IPS-18c (cell line): ENCODE data around the gene FNDC8.
"Not testable (repeated sequence)": the region's sequence is repeated elsewhere in the genome, so short reads cannot be mapped to it uniquely, and the experiment has no call there.

Experiments used
- H3K4me3 ChIP-seq: 2 replicates; pipeline ENCODE4 v1.7.0; 2013; ENCODE audit warnings: low read depth, mild to moderate bottlenecking, low read length, moderate library complexity; ENCODE audit not compliant: insufficient read depth
- H3K9me3 ChIP-seq: one replicate; pipeline ENCODE4 v1.6.1; 2013; ENCODE audit warnings: mild to moderate bottlenecking, low read length, moderate library complexity; ENCODE audit not compliant: control insufficient read depth, insufficient read depth

Gene FNDC8

DNA sequence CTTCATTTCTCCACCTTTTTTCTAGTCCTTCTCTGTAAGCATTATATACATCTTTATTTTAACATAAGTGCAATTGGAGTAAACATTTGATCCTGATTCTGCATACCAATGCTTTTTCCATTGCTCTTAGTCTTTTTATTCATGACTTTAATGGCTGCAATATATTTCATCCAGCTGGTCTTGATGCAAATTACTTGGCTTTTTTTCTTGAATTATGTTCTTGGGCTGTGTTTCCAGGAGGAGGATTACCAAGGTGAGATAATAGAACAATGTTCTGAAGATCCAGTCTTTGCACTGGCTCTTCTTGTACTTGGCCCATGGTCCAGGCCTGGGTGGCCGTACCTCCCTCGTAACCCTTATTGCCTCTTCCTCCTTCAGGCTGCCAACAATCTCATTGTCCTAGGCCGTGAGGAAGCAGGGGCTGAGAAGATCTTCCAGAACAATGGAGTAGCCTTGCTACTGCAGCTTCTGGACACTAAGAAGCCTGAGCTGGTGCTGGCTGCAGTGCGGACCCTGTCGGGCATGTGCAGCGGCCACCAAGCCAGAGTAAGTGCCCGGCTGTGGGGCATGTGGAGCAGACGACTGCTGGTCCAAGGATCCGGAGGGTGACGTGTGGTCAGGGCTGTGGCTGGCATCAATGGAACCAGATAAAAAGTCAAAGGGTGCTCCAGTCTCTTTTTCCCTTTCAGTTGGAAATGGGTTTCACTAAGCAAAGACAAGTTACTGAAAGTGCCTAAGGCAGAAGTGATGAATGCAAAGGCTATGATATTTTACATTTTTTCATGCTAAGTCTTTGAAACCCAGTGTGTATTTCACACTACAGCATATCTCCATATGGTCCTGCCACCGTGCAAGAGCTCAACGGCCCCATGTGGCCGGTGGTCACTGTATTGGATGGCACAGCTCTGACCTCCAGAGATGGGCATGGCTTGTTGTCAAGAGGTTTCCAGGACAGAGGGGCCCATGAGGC is 33.1 kb downstream of the FNDC8 start:
- no peak overlapping the region for H3K4me3 ChIP-seq
- no peaks in the 10 kb centered on the region for H3K9me3 ChIP-seq

DNA sequence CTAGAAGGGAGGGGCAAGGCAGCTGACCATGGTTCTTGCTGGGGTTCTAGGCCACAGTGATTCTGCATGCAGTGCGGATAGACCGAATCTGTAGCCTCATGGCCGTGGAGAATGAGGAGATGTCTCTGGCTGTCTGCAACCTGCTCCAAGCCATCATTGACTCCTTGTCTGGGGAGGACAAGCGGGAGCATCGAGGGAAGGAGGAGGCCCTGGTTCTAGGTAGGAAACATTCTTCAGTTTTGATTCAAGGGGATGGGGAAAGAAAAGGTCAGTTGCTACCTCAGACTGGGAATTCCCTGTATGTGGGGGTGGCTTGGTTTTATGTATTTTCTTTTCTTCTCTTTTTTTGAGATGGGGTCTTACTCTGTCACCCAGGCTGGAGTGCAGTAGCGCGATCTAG is 33.8 kb downstream of the FNDC8 start:
- H3K4me3 ChIP-seq: no peak overlapping the region
- H3K9me3 ChIP-seq: no peaks in the 10 kb centered on the region

DNA sequence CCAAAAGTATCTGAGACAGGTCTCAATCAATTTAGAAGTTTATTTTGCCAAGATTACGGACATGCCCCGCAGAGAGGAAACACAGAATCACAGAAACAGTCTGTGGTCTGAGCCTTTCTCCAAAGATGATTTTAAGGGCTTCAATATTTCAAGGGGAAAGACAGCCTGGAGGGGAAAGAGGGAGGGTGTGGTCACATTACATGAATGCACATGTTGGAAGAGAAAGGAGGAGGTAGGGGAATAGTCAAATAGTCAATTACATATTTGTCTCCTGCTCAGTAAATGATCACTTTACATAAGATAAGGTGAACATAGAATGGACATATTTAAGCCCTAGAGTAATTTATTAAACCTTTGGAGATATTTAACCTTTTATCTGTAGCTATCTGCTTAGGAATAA is 38.5 kb downstream of the FNDC8 start:
- Histone ChIP-seq H3K9me3 (no peaks in the 10 kb centered on the region), H3K4me3 (no peak overlapping the region)

- no peaks in the 10 kb centered on the region for H3K9me3 ChIP-seq
- H3K4me3 ChIP-seq: no peak overlapping the region
Measured at GRCh38 chr17:35160354-35161201, 39.2 kb downstream of the FNDC8 start.

DNA sequence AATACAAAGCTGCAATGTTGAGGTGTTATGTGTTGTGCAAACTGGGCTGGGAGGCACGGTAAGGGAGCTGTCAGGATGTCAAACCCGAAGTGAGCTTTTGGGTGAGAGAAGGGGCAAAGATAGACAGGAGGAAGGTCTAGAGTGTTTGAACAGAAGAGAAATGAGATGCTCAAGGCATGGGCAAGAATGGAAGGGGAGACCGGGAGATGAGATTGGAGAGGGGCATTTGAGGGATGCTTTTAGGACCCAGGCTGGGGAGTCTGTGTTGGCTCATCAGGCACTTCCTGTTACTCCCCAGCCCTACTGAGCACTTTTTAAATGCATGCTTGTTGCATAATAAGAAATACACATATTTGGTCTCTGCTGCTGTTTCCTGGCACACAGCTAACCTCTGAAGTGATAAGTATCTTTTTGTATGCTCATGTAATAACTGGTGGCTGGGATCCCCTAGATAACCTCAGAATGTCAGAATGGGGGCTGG is 39.9 kb downstream of the FNDC8 start:
- Histone ChIP-seq H3K9me3 (no peaks in the 10 kb centered on the region), H3K4me3 (no peak overlapping the region)

DNA sequence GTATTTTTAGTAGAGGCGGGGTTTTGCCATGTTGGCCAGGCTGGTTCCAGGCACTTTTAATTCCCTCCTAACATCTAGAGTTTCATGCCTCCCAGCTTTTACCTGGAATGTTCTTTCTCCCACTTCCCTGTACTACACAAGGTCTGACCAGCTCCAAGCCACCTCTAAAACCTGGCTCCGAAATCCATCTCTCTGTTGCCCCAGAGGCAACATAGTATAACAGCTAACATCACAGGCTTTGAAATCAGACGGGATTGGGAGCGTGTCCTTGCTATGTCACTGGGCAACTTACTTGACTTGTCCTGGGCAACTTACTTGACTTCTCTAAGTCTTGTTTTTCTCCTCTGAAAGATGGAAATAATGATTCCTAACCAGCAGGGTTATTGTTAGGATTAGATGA is 41.3 kb downstream of the FNDC8 start:
- H3K9me3 ChIP-seq: no peaks in the 10 kb centered on the region
- H3K4me3 ChIP-seq: no peak overlapping the region

- Histone ChIP-seq H3K9me3 (no peaks in the 10 kb centered on the region), H3K4me3 (no peak overlapping the region)
Measured at GRCh38 chr17:35163886-35164285, 42.5 kb downstream of the FNDC8 start.

DNA sequence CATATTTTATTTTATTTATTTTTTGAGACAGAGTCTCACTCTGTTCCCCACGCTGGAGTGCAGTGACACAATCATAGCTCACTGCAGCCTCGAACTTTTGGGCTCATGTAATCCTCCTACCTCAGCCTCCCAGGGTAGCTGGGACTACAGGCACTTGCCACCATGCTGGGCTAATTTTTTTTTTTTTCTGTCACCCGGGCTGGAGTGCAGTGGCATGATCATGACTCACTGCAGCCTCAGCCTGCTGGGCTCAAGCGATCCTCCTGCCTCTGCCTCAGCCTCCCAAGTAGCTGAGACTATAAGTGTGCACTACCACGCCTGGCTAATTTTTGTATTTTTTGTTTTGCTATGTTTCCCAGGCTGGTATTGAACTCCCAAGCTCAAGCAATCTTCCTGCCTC is 43.3 kb downstream of the FNDC8 start:
- H3K9me3 ChIP-seq: no peaks in the 10 kb centered on the region
- H3K4me3 ChIP-seq: no peak overlapping the region

DNA sequence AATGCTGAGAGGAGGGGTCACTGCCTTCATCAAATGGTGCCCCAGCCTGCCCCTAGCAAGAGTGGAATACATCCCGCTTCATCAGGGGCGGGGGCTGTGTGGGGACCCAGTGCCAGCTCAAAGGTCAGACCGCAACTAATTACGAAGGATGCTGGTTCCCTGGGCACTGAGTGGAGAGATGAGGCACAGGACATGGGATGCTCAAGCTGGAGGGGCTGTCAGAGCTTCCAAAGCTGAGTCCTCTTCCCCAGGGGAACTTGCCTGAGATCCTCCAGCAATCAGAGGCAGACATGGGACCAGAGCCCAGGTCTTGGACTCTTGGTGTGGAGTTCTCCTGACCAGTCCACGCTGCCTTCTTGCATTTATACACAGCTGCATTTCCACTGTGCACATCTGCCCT is 45.1 kb downstream of the FNDC8 start:
- H3K9me3 ChIP-seq: no peaks in the 10 kb centered on the region
- no peak overlapping the region for H3K4me3 ChIP-seq

DNA sequence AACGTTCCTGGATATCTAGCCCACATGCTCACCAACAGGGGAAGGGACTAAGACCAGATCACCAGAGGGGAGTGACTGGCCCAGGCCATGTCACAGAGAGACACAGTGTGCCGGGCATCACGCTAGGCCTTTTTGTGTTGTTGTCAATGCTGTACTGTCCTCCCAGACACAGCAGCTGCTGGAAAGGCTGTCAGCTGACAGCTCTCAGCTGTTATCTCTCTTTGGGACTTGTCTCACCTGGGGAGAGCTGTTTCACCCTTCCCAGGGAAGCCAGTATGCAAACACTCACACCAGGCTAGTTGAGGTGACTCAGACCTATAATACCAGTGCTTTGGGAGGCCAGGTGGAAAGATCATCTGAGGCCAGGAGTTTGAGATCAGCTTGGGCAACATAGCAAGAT is 45.6 kb downstream of the FNDC8 start:
- no peaks in the 10 kb centered on the region for H3K9me3 ChIP-seq
- H3K4me3 ChIP-seq: no peak overlapping the region

DNA sequence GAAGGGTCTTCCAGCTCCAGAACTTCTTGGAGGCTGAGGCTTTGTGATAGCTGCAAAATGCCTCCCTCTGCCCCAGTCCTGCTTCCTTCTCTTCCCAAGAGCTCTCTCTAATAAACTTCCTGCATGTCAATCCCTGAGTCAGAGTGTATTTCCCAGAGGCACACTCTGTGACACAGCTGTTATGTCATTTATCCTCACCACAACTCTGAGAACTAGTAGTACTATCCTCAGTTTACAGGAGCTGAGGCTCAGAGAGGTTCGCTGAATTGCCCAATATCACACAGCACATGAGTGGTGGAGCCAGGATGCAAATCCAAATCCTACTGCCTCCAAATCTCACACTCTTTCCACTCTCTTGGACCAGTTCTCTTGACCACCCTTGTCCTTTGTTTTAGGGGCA is 46.3 kb downstream of the FNDC8 start:
- Histone ChIP-seq H3K4me3 (no peak overlapping the region), H3K9me3 (no peaks in the 10 kb centered on the region)

DNA sequence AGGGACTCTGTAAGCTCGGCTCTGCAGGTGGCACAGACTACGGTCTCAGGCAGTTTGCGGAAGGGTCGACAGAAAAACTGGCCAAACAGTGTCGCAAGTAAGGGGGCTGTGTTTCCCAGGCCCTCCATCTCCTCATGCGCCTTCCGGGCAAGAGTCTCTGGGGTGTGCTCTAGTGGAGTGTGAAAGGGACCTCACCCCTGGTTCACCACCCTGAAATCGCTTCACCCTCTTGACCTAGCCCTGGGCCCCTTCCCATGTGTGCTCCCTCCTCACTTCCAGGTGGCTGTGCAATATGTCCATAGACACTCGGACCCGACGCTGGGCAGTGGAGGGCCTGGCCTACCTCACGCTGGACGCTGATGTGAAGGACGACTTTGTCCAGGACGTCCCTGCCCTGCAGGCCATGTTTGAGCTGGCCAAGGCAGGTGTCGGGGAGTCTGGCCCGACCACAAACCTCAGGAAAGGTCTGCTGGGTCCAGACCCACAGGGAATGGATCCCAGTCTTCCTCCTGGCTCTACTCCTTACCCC is 48.5 kb downstream of the FNDC8 start:
- Histone ChIP-seq H3K4me3 (no peak overlapping the region), H3K9me3 (no peaks in the 10 kb centered on the region)

GRCh38 chr17:35170968-35171771 is 49.8 kb downstream of the FNDC8 start:
- no peak overlapping the region for H3K4me3 ChIP-seq
- H3K9me3 ChIP-seq: no peaks in the 10 kb centered on the region

DNA sequence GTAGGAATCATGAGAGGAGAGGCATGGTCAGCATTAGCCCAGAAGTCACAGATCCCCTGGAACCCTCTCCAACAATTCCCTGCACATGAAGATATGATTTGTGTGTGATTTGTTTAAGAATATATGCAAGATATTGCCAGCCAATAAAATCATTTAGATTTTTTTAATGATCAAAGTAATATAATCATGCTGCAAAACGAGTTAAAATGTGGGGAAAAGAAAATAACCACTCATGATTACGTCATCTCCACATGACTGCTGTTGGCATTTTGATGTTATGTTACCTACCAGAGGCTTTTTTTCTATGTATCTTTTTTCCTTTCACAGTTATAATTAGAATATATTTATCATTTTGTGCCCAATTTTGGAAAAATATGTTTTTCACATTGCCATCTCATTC is 50.4 kb downstream of the FNDC8 start:
- no peaks in the 10 kb centered on the region for H3K9me3 ChIP-seq

DNA sequence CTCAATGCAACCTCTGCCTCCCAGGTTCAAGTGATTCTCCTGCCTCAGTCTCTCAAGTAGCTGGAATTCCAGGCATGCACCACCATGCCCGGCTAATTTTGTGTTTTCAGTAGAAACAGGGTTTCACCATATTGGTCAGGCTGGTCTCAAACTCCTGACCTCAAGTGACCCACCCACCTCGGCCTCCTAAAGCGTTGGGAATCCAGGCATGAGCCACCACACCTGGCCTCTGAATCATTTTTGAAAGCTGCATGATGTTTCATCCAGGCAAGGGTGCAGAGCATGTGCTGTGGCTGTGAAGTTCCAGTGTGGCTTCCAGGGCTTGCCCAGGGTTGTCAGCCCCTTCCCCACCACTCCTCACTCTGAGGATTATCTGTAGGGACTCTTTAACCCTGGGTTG is 50.9 kb downstream of the FNDC8 start:
- not testable (repeated sequence) for H3K9me3 ChIP-seq, H3K4me3 ChIP-seq

More for the DNA sequence above, 50.4 kb downstream of the FNDC8 start:
- no peak overlapping the region for H3K4me3 ChIP-seq

DNA sequence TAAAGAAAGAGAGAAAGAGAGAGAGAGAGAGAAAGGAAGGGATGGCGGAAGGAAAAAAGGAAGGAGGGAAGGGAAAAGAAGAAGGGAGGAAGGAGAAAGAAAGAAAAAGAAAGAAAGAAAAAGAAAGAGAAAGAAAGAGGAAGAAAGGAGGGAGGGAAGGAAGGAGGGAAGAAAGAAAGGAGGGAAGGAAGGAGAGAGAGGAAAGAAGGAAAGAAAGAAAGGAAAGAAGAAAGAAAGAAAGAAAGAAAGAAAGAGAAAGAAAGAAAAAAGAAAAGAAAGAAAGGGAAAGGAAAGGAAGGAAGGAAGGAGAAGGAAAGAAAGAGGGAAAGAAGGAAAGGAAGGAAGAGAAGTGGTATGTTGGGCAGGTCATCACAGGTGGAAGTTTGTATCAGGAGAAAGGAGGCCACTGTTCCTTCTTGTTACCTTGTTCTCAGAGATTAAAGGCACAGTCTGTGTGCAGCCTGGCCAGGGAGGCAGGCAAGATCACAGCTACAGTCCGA is 53.5 kb downstream of the FNDC8 start:
- H3K9me3 ChIP-seq: no peaks in the 10 kb centered on the region

More for the DNA sequence above, 53.5 kb downstream of the FNDC8 start:
- H3K4me3 ChIP-seq: no peak overlapping the region
